GM19043 (cell line): ENCODE results near the gene VAX1.
"Not testable (repeated sequence)": the region's sequence is repeated elsewhere in the genome, so short reads cannot be mapped to it uniquely, and the experiment has no call there.

Source experiments
- ATAC-seq: cut with Tn5 transposase; IDR thresholded peaks from one replicate; pipeline ENCODE4 v1.9.1; 2021; ENCODE audit warnings: low read depth; ENCODE audit not compliant: unreplicated experiment

VAX1 gene

GRCh38 chr10:117136391-117136975, 1.6 kb downstream of the VAX1 start:
- ATAC-seq = no peak

- ATAC-seq = no peak
Observed at GRCh38 chr10:117135480-117136140, 2.5 kb downstream of the VAX1 start.

GRCh38 chr10:117135026-117135372, 3.1 kb downstream of the VAX1 start:
- no peak for ATAC-seq

- ATAC-seq = no peak
Observed at GRCh38 chr10:117134306-117135025, 3.6 kb downstream of the VAX1 start.

- ATAC-seq = no peak
Observed at GRCh38 chr10:117134056-117134305, 4.1 kb downstream of the VAX1 start.

GRCh38 chr10:117133273-117134055, 4.6 kb downstream of the VAX1 start:
- no peak for ATAC-seq

GRCh38 chr10:117132751-117133231, 5.3 kb downstream of the VAX1 start:
- no peak for ATAC-seq

- no peak for ATAC-seq
Observed at GRCh38 chr10:117131376-117132327, 6.4 kb downstream of the VAX1 start.

- no peak for ATAC-seq
Observed at GRCh38 chr10:117130862-117131375, 7.2 kb downstream of the VAX1 start.

- no peak for ATAC-seq
Observed at GRCh38 chr10:117130346-117130745, 7.7 kb downstream of the VAX1 start.

- ATAC-seq = not testable (repeated sequence)
Observed at GRCh38 chr10:117126645-117127044, 11.4 kb downstream of the VAX1 start.

GRCh38 chr10:117126034-117126433, 12.0 kb downstream of the VAX1 start:
- no peak for ATAC-seq

- no peak for ATAC-seq
Observed at GRCh38 chr10:117112220-117112619, 25.9 kb downstream of the VAX1 start.

GRCh38 chr10:117107238-117107637, 30.8 kb downstream of the VAX1 start:
- no peak for ATAC-seq

- ATAC-seq = no peak
Observed at GRCh38 chr10:117096599-117097201, 41.4 kb downstream of the VAX1 start.

GRCh38 chr10:117094856-117095255, 43.2 kb downstream of the VAX1 start:
- no peak for ATAC-seq

GRCh38 chr10:117092386-117092785, 45.7 kb downstream of the VAX1 start:
- ATAC-seq = no peak

- ATAC-seq = no peak
Observed at GRCh38 chr10:117090834-117091233, 47.2 kb downstream of the VAX1 start.

- no peak for ATAC-seq
Observed at GRCh38 chr10:117087521-117087920, 50.5 kb downstream of the VAX1 start.

- no peak for ATAC-seq
Observed at GRCh38 chr10:117086546-117086945, 51.5 kb downstream of the VAX1 start.
